CD4-positive, CD25-positive, alpha-beta regulatory T cell (primary cell): ENCODE results near the gene COA5. TPM values are rescaled to one million over a fixed set of nuclear protein-coding genes. Genes with fewer than 3 reads are reported as not detected.
A peak's percentile ranks its signal among the peaks of the same experiment; 100 is the strongest.

Source experiments
- ATAC-seq, 2 donors: fragments of 150-1000 bp; cut with Tn5 transposase; one replicate each; pipeline ENCODE4 v1.10.0; 2021; ENCODE audit warnings: low read depth in 2 of 2, moderate number of reproducible peaks in 2 of 2, moderate library complexity in 1 of 2
- DNase-seq, 3 donors: peaks; one replicate each; pipeline versions ENCODE4 v3.0.0 to v3.0.0-alpha.2; 2012 to 2022; ENCODE audit warnings: mixed read lengths in 1 of 3
- H3K27ac ChIP-seq: one replicate; pipeline ENCODE4 v1.7.0; 2013; ENCODE audit warnings: mild to moderate bottlenecking, low read length; ENCODE audit not compliant: insufficient read depth, poor library complexity, severe bottlenecking
- H3K27me3 ChIP-seq: one replicate; pipeline ENCODE4 v1.7.0; 2013; ENCODE audit warnings: low read length; ENCODE audit not compliant: control insufficient read depth, insufficient read depth
- H3K36me3 ChIP-seq: one replicate; pipeline ENCODE4 v1.7.0; 2013; ENCODE audit warnings: mild to moderate bottlenecking, low read length, moderate library complexity; ENCODE audit not compliant: control insufficient read depth, insufficient read depth
- H3K4me1 ChIP-seq: 2 replicates; pipeline ENCODE4 v1.7.0; 2013; ENCODE audit warnings: mild to moderate bottlenecking, low read length; ENCODE audit not compliant: insufficient read depth, control insufficient read depth, poor library complexity, severe bottlenecking
- H3K4me3 ChIP-seq: one replicate; pipeline ENCODE4 v1.7.0; 2013; ENCODE audit warnings: low read depth, mild to moderate bottlenecking, low read length, moderate library complexity
- H3K9me3 ChIP-seq, 2 experiments: 1 replicate in 1 of 2; 2 replicates in 1 of 2; pipeline ENCODE4 v1.7.0; 2013; ENCODE audit warnings: low read length in 2 of 2, mild to moderate bottlenecking in 1 of 2, moderate library complexity in 1 of 2; ENCODE audit not compliant: control insufficient read depth in 2 of 2
- H3K27ac Mint-ChIP-seq, 3 donors: one replicate each; pipeline ENCODE4 v1.8.0; 2020 to 2022; ENCODE audit warnings: mild to moderate bottlenecking in 3 of 3, mixed read lengths in 3 of 3, moderate library complexity in 2 of 3
- H3K27me3 Mint-ChIP-seq: one replicate; pipeline ENCODE4 v1.8.0; 2022; ENCODE audit warnings: mild to moderate bottlenecking, mixed read lengths
- H3K36me3 Mint-ChIP-seq: one replicate; pipeline ENCODE4 v1.8.0; 2020; ENCODE audit warnings: mixed read lengths
- H3K4me1 Mint-ChIP-seq, 4 donors: one replicate each; pipeline ENCODE4 v1.8.0; 2020 to 2022; ENCODE audit warnings: mixed read lengths in 4 of 4, mild to moderate bottlenecking in 1 of 4
- H3K4me3 Mint-ChIP-seq, 4 donors: one replicate each; pipeline ENCODE4 v1.8.0; 2020 to 2022; ENCODE audit warnings: mild to moderate bottlenecking in 4 of 4, mixed read lengths in 4 of 4, moderate library complexity in 3 of 4
- H3K9me3 Mint-ChIP-seq, 7 donors: one replicate each; pipeline ENCODE4 v1.8.0; 2020 to 2022; ENCODE audit warnings: mixed read lengths in 7 of 7, mild to moderate bottlenecking in 3 of 7, moderate library complexity in 2 of 7
- polyA plus RNA-seq, 4 donors: library from polyadenylated mRNA; unstranded; fragments of 300-500 nt; fragmentation: Illumina TruSeq; gene quantifications; one replicate each; pipeline ENCODE4 v1.2.3, GENCODE V29; 2021
- total RNA-seq: library from RNA; stranded (reverse); gene quantifications from one replicate; pipeline ENCODE4 v1.2.3, GENCODE V29; 2022

The COA5 gene
- total and polyA plus RNA-seq, 5 donors from 2014 or later = 20.4 to 40.7 (median 37.5) TPM

DNA sequence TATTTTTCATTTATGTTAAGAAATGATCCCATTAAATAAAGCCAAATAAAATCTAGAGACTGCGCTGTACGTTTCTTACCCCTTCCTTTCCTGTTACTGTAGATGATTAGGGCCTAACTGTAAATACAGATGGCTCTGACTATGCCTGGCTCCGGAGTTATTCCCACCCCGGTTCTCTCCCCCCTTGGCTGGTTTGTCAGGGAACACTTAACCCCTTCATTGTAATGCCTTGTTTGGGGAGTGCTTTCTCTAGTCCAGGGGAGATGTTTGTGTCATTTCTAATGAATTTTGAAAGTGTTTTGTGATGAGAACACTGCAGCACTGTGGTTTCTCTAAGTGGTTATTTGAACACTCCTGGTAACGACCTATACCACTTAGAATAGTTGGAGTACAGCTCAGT lies 8.8 kb upstream of the COA5 start:
- no peak overlapping the region for H3K4me3 ChIP-seq
- H3K9me3 ChIP-seq = no peaks in the 10 kb centered on the region
- H3K4me1 ChIP-seq = no peaks in the 10 kb centered on the region
- H3K4me3 Mint-ChIP-seq = peak overlapping the region in 2 of 4 donors; percentile 17 to 29
- DNase-seq (no peak), ATAC-seq (no peak)
- no peaks in the 10 kb centered on the region for H3K27me3 Mint-ChIP-seq
- no peaks in the 10 kb centered on the region for H3K27me3 ChIP-seq
- peak overlapping the region in 2 of 3 donors; percentile 48 to 96 for H3K27ac Mint-ChIP-seq
- peaks cover 9 to 48% (median 32%) of the 10 kb centered on the region in 4 donors for H3K4me1 Mint-ChIP-seq
- H3K9me3 Mint-ChIP-seq = peaks cover 0 to 4% (median 0%) of the 10 kb centered on the region in 7 donors
- H3K36me3 ChIP-seq = peaks cover 60% of the 10 kb centered on the region
- no peak overlapping the region for H3K27ac ChIP-seq
- peaks cover 37% of the 10 kb centered on the region for H3K36me3 Mint-ChIP-seq

DNA sequence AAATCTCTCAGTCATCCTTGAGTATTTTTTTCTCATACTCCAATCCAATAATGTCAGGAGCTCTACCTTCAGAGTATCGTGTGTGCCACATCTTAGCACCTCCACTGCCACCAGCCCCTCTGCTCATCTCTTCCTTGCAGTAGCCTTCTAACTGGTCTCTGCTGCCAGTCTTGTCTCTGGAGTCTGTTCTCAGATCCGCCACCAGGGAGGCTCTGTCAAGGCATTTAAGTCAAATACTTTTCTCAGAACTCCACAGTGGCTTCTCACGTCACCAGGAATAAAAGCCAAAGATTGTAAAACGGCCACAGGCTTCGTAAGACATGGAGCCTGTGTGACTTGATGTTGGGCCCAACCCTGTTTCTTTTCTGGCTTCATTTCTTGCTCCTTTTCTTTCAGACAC lies 7.2 kb upstream of the COA5 start:
- Mint-ChIP-seq H3K9me3 (peaks cover 0 to 4% (median 0%) of the 10 kb centered on the region in 7 donors), H3K27me3 (no peaks in the 10 kb centered on the region), H3K4me3 (peak overlapping the region in 2 of 4 donors; percentile 13 to 42), H3K36me3 (peaks cover 45% of the 10 kb centered on the region), H3K4me1 (peaks cover 16 to 54% (median 39%) of the 10 kb centered on the region in 4 donors), H3K27ac (peak overlapping the region; percentile 47 to 85 (median 70))
- H3K27ac ChIP-seq = no peak overlapping the region
- H3K4me3 ChIP-seq = no peak overlapping the region
- peaks cover 13% of the 10 kb centered on the region for H3K4me1 ChIP-seq
- ATAC-seq (no peak), DNase-seq (peak in 1 of 3 donors; percentile 23)
- H3K36me3 ChIP-seq = peaks cover 51% of the 10 kb centered on the region
- H3K27me3 ChIP-seq = no peaks in the 10 kb centered on the region
- H3K9me3 ChIP-seq = no peaks in the 10 kb centered on the region

DNA sequence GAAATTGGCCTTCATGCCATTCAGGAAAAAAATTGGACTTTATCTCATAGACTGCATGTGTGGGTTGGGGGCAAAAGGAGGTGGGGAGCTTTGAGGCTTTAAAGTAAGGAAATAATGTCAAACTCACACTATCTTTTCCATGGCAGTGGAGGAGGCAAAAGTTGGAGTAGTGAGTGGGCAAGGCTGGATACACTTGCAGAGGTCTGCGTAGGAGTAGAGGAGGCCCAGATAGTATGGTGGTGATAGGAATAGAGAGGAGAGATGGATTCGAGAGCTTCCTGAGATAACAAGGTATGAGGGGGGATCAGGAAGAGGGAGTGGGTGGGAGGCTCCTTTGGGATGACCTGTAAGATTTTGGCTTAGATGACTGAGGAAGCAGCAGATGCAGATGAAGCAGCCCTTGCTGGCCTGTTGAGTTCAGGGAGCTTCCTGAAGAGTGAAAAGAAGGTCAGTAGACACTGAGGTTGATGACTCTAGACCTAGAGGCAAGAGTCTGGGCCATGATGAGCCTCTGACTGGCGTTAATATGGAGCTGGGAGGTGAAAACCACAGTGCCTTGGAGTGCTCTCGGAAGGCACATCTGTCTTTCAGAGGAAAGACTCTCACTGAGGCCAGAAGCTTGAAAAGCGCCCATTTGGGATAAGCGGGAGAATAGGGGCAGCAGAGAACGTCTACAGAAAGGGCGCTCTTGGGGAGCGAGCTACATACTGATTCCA lies 5.9 kb upstream of the COA5 start:
- Mint-ChIP-seq H3K9me3 (peaks cover 0 to 4% (median 0%) of the 10 kb centered on the region in 7 donors), H3K27me3 (no peaks in the 10 kb centered on the region), H3K36me3 (peaks cover 39% of the 10 kb centered on the region), H3K27ac (peak overlapping the region in 2 of 3 donors; percentile 18 to 72), H3K4me3 (peak overlapping the region in 2 of 4 donors; percentile 18 to 64), H3K4me1 (peaks cover 20 to 58% (median 46%) of the 10 kb centered on the region in 4 donors)
- peaks cover 26% of the 10 kb centered on the region for H3K4me1 ChIP-seq
- no peaks in the 10 kb centered on the region for H3K9me3 ChIP-seq
- ATAC-seq (no peak), DNase-seq (no peak)
- H3K27ac ChIP-seq = no peak overlapping the region
- H3K4me3 ChIP-seq = no peak overlapping the region
- H3K36me3 ChIP-seq = peaks cover 48% of the 10 kb centered on the region
- H3K27me3 ChIP-seq = no peaks in the 10 kb centered on the region

GRCh38 chr2:98608962-98609604 lies 771 bp upstream of the COA5 start:
- Histone ChIP-seq H3K36me3 (peaks cover 14% of the 10 kb centered on the region), H3K4me3 (peak overlapping the region; percentile 92), H3K27me3 (no peaks in the 10 kb centered on the region), H3K9me3 (no peaks in the 10 kb centered on the region), H3K27ac (peak overlapping the region; percentile 89), H3K4me1 (peaks cover 51% of the 10 kb centered on the region)
- Mint-ChIP-seq H3K4me3 (peak overlapping the region; percentile 91 to 96 (median 94)), H3K9me3 (no peaks in the 10 kb centered on the region), H3K27me3 (no peaks in the 10 kb centered on the region), H3K4me1 (peaks cover 32 to 81% (median 59%) of the 10 kb centered on the region in 4 donors), H3K36me3 (peaks cover 27% of the 10 kb centered on the region), H3K27ac (peak overlapping the region; percentile 92 to 98 (median 97))
- ATAC-seq = no peak
- DNase-seq = peak in 1 of 3 donors; percentile 10

GRCh38 chr2:98607741-98608115 lies 584 bp downstream of the COA5 start:
- no peaks in the 10 kb centered on the region for H3K9me3 Mint-ChIP-seq
- Histone ChIP-seq H3K27ac (peak overlapping the region; percentile 89), H3K4me1 (peaks cover 51% of the 10 kb centered on the region), H3K27me3 (no peaks in the 10 kb centered on the region), H3K9me3 (no peaks in the 10 kb centered on the region), H3K4me3 (peak overlapping the region; percentile 91), H3K36me3 (peaks cover 13% of the 10 kb centered on the region)
- DNase-seq (peak in 1 of 3 donors; percentile 25), ATAC-seq (no peak)
- peak overlapping the region; percentile 91 to 96 (median 94) for H3K4me3 Mint-ChIP-seq
- H3K27me3 Mint-ChIP-seq = no peaks in the 10 kb centered on the region
- H3K27ac Mint-ChIP-seq = peak overlapping the region; percentile 92 to 98 (median 97)
- H3K4me1 Mint-ChIP-seq = peaks cover 32 to 72% (median 57%) of the 10 kb centered on the region in 4 donors
- H3K36me3 Mint-ChIP-seq = peaks cover 18% of the 10 kb centered on the region

DNA sequence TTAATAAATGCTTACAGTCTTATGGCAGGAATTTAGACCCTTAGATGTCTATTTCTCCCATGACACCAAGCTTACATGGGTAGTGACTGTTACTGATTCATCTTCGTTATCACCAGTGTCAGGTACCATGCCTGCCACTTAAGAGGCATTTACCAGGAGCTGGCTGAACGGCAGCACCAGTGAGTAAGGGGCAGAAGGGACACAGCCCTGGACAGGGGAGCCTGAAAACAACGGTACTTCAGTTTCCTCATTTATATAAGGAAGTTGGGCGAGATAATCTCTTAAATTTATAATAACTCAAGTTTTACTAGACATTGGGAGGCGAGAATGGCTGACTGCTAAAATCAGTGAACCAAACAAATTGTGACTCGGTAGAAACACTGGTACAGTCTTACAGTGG lies 1.2 kb downstream of the COA5 start:
- peaks cover 51% of the 10 kb centered on the region for H3K4me1 ChIP-seq
- H3K27ac Mint-ChIP-seq = peak overlapping the region; percentile 92 to 98 (median 97)
- peaks cover 18% of the 10 kb centered on the region for H3K36me3 Mint-ChIP-seq
- no peaks in the 10 kb centered on the region for H3K9me3 Mint-ChIP-seq
- H3K36me3 ChIP-seq = peaks cover 15% of the 10 kb centered on the region
- peaks cover 32 to 71% (median 57%) of the 10 kb centered on the region in 4 donors for H3K4me1 Mint-ChIP-seq
- no peaks in the 10 kb centered on the region for H3K27me3 Mint-ChIP-seq
- no peaks in the 10 kb centered on the region for H3K9me3 ChIP-seq
- H3K27me3 ChIP-seq = no peaks in the 10 kb centered on the region
- ATAC-seq = no peak
- H3K4me3 ChIP-seq = peak overlapping the region; percentile 91
- H3K4me3 Mint-ChIP-seq = peak overlapping the region; percentile 91 to 96 (median 94)
- peak overlapping the region; percentile 89 for H3K27ac ChIP-seq
- no peak for DNase-seq

DNA sequence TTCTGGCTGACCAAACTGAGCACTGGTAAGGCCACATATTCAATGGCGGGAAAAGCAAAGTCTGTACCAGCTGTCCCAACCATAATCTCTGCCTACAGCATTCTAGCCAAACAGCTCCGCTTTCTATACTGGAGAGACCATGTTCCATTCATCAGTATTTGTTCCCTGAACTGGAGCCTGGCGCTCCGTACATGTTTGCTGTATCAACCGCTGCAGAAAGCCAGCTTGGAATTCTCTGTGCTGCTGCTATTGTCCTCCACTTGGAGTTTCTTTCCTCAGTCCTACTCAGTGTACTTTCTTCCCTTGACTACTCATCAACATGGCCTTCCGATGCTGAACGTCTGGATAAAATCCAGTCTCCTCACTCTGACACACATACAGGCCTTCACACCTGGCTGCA lies 1.9 kb downstream of the COA5 start:
- peak overlapping the region; percentile 92 to 98 (median 97) for H3K27ac Mint-ChIP-seq
- peaks cover 20% of the 10 kb centered on the region for H3K36me3 ChIP-seq
- peaks cover 17% of the 10 kb centered on the region for H3K36me3 Mint-ChIP-seq
- H3K27me3 ChIP-seq = no peaks in the 10 kb centered on the region
- ATAC-seq = no peak
- H3K9me3 ChIP-seq = no peaks in the 10 kb centered on the region
- H3K4me1 ChIP-seq = peaks cover 47% of the 10 kb centered on the region
- no peak for DNase-seq
- no peaks in the 10 kb centered on the region for H3K27me3 Mint-ChIP-seq
- H3K27ac ChIP-seq = peak overlapping the region; percentile 89
- H3K4me1 Mint-ChIP-seq = peaks cover 32 to 66% (median 54%) of the 10 kb centered on the region in 4 donors
- H3K9me3 Mint-ChIP-seq = no peaks in the 10 kb centered on the region
- H3K4me3 Mint-ChIP-seq = peak overlapping the region; percentile 40 to 94 (median 92)
- peak overlapping the region; percentile 91 for H3K4me3 ChIP-seq
